ENCODE data around the gene TAC4.
A peak's percentile ranks its signal among the peaks of the same experiment; 100 is the strongest.

Gene TAC4

DNA sequence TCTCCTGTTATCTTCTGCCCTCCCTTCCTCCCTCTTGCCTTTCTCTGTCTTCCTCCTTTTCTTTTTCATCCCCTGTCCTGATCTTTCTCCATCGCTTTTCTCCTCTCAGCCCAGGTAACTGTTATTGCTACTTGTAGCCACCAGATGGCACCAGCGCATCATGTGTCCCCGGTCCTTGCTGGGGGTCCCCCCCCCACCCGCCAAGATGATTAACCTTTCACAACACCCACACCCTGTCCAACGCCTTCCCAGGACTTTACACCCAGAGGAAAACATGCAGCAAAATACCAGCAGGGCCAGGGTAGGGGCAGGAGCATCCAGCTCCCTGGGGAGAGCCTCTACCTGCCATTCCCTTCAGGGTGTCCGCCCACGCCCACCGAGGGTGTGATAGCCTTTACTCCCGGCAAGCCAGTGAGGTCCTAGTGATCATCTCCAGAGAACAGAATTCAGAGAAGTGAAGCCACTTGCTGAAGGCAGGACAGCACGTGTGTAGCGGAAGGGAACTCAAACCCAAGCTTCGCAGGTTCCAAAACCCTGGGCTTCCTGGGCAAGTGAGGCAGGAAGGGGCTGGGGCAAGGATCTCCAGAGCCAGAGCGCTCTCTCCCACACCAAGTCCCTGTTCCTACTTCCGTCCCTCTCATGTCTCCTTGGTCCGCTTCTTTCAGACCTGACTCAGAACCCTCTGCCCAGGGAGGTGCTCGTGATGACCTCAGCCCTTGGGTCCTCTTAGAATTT, 13.4 kb upstream of the TAC4 start:
- H3K9me3 Mint-ChIP-seq: no peaks in the 10 kb centered on the region
- H3K27me3 Mint-ChIP-seq (ENCODE audit: low read depth): peaks cover 3% of the 10 kb centered on the region
- H3K4me1 Mint-ChIP-seq (ENCODE audit: low read depth): no peaks in the 10 kb centered on the region
- no peak overlapping the region for H3K4me3 Mint-ChIP-seq
- no peak overlapping the region for H3K27ac Mint-ChIP-seq
- DNase-seq (ENCODE audit: low spot score): peak; percentile 12
- no peaks in the 10 kb centered on the region for H3K36me3 Mint-ChIP-seq (ENCODE audit: low read depth)

DNA sequence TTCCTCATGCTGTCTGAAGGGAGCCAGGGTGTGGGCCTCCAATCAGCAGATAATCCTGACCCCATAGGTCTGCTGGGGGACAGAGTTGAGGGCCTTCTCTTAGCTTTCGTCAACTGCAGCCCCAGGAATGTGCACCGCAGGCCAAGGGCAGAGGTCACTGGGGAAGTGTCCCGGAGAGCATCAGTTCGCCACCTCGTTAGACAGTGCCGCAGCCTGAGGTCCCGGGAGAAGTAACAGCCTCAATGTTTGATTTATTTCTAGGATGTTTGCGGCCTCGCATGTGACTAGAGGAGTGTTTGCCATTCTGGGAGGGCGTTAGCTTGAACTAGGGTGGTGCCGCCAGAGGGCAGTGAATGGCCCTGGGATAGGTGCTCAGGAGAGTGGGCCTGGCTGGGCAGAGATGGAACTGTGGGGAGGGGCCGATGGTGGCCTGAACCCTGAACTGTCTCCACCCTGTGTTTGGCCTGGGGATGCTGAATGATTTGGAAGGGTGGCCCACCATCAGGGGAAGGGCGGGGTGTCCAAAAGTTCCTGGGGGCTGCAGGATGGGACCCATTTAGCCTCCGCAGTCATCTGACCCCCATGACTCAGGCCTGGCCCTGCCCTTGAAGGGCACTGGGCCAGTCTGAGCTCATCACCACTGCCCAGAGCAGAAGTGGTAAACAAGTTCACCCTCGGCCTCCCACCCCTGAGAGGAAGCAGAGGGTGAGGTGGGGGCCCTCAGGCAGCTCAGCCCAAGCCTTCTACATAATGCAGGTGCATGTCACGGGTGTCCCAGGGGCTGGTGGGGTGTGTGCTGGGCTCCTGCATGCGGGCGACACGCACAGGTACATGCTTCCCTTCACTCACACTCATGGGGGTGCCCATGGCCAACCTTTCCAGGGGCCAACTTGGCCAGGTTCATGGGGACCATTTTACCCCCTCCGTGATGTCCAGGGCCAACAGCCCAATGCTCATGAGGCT, 12.4 kb upstream of the TAC4 start:
- no peak for DNase-seq (ENCODE audit: low spot score)
- no peak overlapping the region for H3K4me3 Mint-ChIP-seq
- no peaks in the 10 kb centered on the region for H3K4me1 Mint-ChIP-seq (ENCODE audit: low read depth)
- no peaks in the 10 kb centered on the region for H3K9me3 Mint-ChIP-seq
- no peak overlapping the region for H3K27ac Mint-ChIP-seq
- H3K36me3 Mint-ChIP-seq (ENCODE audit: low read depth): no peaks in the 10 kb centered on the region
- peaks cover 3% of the 10 kb centered on the region for H3K27me3 Mint-ChIP-seq (ENCODE audit: low read depth)

DNA sequence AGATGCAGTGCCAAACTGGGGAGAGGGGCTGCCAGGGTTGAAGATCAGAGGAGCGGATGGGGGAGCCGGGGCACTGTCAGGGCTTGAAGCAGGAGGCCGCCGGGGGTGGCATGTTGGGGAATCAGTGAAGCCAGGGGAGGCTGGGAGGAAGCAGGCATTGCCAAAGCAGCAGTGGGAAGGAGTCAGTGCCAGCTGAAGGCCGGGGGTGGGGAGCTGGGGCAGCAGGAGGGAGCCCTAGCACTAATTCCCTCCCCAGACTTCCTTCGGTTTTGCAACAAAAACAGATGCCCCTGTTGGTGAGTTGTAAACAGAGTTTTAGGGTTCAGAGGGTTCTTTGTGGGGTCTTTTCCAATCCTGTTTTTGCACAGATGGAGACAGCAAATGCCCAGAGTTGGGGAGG, 10.9 kb upstream of the TAC4 start:
- no peaks in the 10 kb centered on the region for H3K9me3 Mint-ChIP-seq
- DNase-seq (ENCODE audit: low spot score): no peak
- peaks cover 5% of the 10 kb centered on the region for H3K27me3 Mint-ChIP-seq (ENCODE audit: low read depth)
- H3K4me3 Mint-ChIP-seq: no peak overlapping the region
- no peaks in the 10 kb centered on the region for H3K4me1 Mint-ChIP-seq (ENCODE audit: low read depth)
- H3K27ac Mint-ChIP-seq: no peak overlapping the region
- no peaks in the 10 kb centered on the region for H3K36me3 Mint-ChIP-seq (ENCODE audit: low read depth)

DNA sequence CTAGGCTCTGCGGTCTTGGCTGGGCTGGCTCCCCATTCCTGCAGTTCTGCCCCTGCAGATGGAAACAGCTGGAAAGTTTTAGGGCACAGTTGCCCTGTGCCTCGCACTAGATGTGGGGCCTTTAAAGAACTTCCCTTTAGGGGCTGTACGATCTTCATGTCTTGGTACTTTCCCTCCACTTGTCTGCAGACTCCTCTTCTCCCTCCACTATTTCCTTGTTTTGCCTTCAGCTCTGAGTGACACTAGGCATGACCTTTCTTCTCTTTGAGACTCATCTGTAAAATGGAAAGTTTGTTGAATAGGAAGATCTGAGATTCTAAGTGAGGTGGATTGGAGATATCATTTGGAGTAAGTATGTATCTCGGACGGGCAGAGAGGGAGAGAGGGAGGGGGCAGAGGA, 6.3 kb upstream of the TAC4 start:
- Mint-ChIP-seq H3K36me3 (ENCODE audit: low read depth) (peaks cover 2% of the 10 kb centered on the region), H3K4me3 (no peak overlapping the region), H3K27ac (no peak overlapping the region), H3K27me3 (ENCODE audit: low read depth) (peaks cover 18% of the 10 kb centered on the region), H3K9me3 (no peaks in the 10 kb centered on the region), H3K4me1 (ENCODE audit: low read depth) (peaks cover 11% of the 10 kb centered on the region)
- DNase-seq (ENCODE audit: low spot score): no peak

DNA sequence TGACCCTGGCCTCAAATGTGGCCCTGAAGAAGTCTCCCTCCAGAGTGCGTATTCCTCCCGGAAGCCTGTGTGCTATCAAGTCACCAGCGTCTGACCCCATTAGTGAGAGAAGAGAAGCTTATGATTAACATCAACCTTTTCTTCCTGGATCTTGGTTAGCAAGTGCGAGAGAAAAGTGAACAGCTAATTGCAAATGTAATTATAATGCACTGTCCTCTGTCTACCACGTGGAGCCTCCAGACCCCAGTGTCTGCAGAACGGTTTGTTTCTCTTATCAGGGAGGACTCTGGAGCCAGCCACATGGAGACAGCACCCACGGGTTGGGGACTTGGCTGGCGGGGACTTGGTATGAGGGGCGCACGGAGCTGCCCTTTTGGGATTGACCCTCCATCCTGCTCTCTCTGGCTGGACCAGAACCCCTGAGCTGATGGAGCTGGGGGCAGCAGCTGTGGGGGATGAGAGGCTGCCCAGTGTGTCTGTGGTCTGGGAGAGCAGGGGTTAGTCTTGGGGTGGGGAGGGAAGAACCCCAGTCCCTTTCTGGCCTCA, 5.7 kb upstream of the TAC4 start:
- H3K4me1 Mint-ChIP-seq (ENCODE audit: low read depth): peaks cover 11% of the 10 kb centered on the region
- H3K27me3 Mint-ChIP-seq (ENCODE audit: low read depth): peaks cover 15% of the 10 kb centered on the region
- DNase-seq (ENCODE audit: low spot score): no peak
- peaks cover 2% of the 10 kb centered on the region for H3K36me3 Mint-ChIP-seq (ENCODE audit: low read depth)
- no peaks in the 10 kb centered on the region for H3K9me3 Mint-ChIP-seq
- no peak overlapping the region for H3K27ac Mint-ChIP-seq
- no peak overlapping the region for H3K4me3 Mint-ChIP-seq

DNA sequence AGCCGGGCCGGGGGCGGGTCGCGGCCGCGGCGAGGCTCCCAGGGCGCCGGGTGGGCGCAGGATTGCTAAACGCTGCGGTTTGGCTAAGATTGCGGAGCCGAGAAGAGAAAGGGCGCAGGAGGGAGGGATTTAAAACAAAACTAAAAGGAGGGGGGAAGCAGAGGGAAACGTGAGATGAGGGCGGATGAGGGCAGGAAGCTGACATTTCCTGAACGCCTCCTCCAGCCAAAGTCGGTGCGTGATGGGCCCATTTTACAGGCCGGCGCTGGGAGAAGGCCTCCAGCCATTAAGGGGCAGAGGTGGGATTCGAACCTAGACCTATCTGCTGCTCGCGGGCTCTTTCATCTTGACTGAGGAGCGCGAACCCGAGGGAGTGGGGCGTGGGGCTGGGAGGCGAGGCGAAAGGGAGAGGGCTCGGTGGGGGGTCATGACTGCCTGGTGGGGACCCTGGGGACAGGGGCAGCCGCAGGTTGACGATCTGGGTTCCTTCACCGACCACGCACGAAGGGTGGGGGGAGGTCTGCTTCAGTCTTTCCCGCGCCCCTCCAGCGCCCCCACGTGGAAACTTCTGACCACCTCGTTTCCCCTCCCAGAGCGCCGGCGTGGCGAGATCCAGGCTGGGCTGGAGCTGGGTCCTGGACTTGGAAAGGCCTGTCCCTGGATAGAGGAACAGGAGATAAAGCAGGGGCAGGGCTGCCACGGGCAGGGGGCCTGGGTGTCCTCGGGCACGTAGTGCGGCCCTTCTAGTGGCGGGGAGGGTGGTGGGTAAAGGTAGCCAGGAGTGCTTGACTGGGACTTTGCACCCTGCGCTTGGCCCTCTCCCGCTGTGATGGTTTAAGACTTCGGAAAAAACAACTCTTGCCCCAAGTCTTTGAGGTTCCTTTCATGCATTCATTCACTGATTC, 3.8 kb upstream of the TAC4 start:
- Mint-ChIP-seq H3K9me3 (no peaks in the 10 kb centered on the region), H3K4me1 (ENCODE audit: low read depth) (peaks cover 11% of the 10 kb centered on the region), H3K27me3 (ENCODE audit: low read depth) (peaks cover 15% of the 10 kb centered on the region), H3K27ac (peak overlapping the region; percentile 90), H3K36me3 (ENCODE audit: low read depth) (peaks cover 4% of the 10 kb centered on the region), H3K4me3 (peak overlapping the region; percentile 88)
- DNase-seq (ENCODE audit: low spot score): peak; percentile 46

DNA sequence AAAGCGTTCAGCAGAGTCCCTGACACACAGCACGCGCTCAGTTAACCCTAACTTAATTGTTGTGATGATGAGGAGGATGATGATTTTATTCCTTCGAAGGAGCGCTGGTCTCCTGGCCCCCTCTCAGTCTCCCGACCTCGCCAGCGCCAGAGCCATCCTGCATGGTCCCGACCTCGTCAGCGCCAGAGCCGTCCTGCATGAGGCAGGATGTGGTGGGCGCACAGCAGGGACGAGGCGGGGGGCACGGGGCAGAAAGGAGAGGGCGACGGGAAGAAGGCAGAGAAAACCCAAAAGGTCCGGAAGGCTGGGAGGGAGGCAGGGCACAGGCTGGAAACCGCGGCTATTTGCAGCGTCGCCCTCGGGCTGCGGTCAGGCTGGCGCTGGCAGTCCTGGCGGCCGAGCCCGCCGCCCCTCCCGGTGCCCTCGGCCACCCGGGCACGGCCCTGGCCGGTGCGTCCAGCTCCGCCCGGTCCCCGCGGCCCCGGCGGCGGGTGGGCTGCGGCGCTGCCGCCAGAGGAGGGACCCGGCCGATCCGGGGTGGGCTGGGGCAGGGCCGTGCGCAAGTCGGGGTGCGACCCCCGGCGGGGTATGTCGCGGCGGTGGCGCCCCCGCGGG, 3.0 kb upstream of the TAC4 start:
- Mint-ChIP-seq H3K36me3 (ENCODE audit: low read depth) (peaks cover 6% of the 10 kb centered on the region), H3K4me1 (ENCODE audit: low read depth) (peaks cover 11% of the 10 kb centered on the region), H3K27ac (peak overlapping the region; percentile 81), H3K27me3 (ENCODE audit: low read depth) (peaks cover 15% of the 10 kb centered on the region), H3K4me3 (peak overlapping the region; percentile 94), H3K9me3 (no peaks in the 10 kb centered on the region)
- DNase-seq (ENCODE audit: low spot score): no peak

DNA sequence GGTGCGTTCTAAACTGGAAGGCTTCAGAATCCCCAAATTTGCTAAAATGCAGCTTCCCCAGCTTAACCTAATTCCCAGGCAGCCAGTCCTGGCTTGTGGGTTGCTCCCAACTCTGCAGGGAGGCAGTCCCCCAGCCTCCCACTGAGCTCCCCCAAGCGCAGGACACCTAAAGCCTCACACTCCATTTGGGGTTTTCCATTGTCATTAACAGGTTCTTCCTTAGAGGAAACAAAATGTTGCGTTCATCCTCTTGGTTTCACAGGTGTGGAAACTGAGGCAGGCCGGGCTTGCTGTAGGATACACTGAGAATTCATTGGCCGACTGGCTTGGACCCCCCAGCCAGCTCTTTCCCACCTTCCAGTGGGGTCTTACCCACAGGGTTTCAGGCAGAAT, 2.3 kb upstream of the TAC4 start:
- Mint-ChIP-seq H3K27ac (no peak overlapping the region), H3K36me3 (ENCODE audit: low read depth) (peaks cover 8% of the 10 kb centered on the region), H3K4me1 (ENCODE audit: low read depth) (peaks cover 13% of the 10 kb centered on the region), H3K4me3 (peak overlapping the region; percentile 94), H3K27me3 (ENCODE audit: low read depth) (peaks cover 15% of the 10 kb centered on the region), H3K9me3 (no peaks in the 10 kb centered on the region)
- no peak for DNase-seq (ENCODE audit: low spot score)

DNA sequence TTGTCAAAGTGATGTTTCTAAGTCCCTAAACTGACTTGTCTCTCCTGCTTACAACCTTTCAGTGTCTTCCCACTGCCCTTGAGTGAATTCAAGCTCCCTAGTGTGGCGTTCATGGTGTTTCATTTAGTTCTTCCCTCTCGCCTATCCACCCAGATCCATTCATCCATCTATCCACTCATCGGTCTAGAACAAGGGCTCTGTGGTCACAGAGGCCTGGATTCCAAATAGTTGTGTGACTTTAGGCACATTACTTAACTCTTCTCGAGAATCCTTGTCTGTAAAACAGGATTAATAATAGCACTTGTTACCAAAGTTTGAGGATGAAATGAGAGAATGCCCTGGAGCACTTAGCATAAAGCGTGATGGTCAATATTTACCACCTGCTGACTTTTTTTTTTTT, 870 bp upstream of the TAC4 start:
- peaks cover 10% of the 10 kb centered on the region for H3K36me3 Mint-ChIP-seq (ENCODE audit: low read depth)
- H3K27me3 Mint-ChIP-seq (ENCODE audit: low read depth): peaks cover 13% of the 10 kb centered on the region
- H3K27ac Mint-ChIP-seq: no peak overlapping the region
- DNase-seq (ENCODE audit: low spot score): no peak
- H3K4me3 Mint-ChIP-seq: no peak overlapping the region
- H3K9me3 Mint-ChIP-seq: no peaks in the 10 kb centered on the region
- peaks cover 23% of the 10 kb centered on the region for H3K4me1 Mint-ChIP-seq (ENCODE audit: low read depth)

DNA sequence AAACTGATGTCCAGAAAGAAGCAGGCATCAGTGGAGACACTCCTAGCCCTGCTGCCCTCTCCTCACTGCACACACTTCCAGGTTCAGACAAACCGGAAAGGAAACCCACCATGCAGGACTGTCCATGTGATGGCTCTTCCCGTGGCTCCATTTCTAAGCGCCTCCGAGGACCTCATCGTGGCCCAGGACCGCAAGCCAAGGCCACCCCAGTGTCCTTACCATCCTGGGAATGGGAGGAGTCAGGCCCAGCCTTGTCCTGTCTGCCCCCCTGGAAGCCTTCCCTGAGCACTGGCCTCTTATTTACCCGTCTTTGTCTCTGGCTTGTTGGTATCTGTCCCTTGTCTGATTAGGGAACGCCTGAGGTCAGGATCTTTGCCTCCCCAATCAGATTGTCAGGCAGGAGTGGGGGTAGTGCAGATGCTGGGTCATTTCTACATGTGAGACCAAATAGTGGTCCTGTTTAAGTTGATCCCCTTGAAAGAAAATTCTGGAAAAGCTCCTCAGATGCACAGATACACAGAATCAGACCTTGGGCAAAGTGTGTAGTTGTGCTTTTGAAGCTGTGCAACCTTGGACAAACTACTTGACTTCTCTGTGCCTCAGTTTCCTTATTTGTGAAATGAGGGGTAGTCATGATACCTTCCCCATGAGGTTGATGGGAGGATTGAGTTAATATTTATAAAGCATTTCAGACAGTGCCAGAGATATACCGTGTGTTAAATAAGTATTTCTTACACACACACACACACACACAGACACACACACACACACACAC, 744 bp downstream of the TAC4 start:
- DNase-seq (ENCODE audit: low spot score): no peak
- H3K27me3 Mint-ChIP-seq (ENCODE audit: low read depth): peaks cover 6% of the 10 kb centered on the region
- H3K9me3 Mint-ChIP-seq: no peaks in the 10 kb centered on the region
- peaks cover 21% of the 10 kb centered on the region for H3K4me1 Mint-ChIP-seq (ENCODE audit: low read depth)
- peaks cover 10% of the 10 kb centered on the region for H3K36me3 Mint-ChIP-seq (ENCODE audit: low read depth)
- H3K4me3 Mint-ChIP-seq: no peak overlapping the region
- no peak overlapping the region for H3K27ac Mint-ChIP-seq

DNA sequence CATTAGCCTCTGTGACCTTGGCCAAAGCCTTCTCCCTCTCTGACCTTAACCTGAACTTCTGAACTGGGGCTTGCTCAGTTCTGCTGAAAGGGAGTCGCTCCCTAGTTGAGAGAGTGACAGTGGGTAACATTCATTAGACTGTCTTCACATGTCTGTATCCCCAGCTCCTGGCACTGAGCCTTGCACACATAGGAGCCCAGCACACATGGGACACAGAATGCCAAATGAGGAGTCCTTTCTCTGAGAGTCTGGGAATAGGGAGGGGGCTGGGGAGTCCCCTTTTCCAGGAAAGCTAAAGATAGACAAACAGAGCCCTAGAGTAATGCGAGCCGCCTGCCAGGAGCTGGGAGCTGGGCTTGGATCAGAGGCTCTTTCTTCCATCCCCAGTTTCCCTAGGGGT, 2.5 kb downstream of the TAC4 start:
- Mint-ChIP-seq H3K27ac (no peak overlapping the region), H3K36me3 (ENCODE audit: low read depth) (peaks cover 8% of the 10 kb centered on the region), H3K4me3 (no peak overlapping the region), H3K9me3 (no peaks in the 10 kb centered on the region), H3K4me1 (ENCODE audit: low read depth) (peaks cover 12% of the 10 kb centered on the region), H3K27me3 (ENCODE audit: low read depth) (no peaks in the 10 kb centered on the region)
- DNase-seq (ENCODE audit: low spot score): no peak

DNA sequence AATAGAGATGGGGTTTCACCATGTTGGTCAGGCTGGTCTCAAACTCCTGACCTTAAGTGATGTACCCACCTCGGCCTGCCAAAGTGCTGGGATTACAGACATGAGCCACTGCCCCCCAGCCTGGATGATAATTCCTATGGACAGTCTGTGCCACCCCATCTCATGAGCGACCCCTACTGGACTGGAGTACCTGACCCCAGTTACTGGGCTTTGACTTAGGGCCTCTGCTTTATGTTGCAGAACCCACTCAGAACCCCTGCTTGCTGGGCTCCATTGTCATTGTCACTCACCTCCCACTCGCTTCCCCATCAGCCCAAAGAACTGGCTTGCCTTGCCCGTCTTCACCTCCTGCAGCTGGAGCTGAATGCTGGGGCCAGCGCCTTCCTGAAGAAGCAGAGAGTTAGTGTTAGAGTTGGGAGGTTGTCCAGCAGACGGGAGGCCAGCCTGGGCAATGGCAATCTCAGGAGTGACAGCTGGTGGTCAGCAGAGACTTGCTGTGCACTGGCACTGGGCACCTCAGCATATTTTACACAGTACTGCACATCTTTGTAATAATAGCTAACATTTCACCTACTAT, 4.0 kb downstream of the TAC4 start:
- Mint-ChIP-seq H3K4me1 (ENCODE audit: low read depth) (peaks cover 12% of the 10 kb centered on the region), H3K9me3 (no peaks in the 10 kb centered on the region), H3K27me3 (ENCODE audit: low read depth) (no peaks in the 10 kb centered on the region), H3K4me3 (no peak overlapping the region), H3K27ac (no peak overlapping the region), H3K36me3 (ENCODE audit: low read depth) (peaks cover 8% of the 10 kb centered on the region)
- no peak for DNase-seq (ENCODE audit: low spot score)

Measured in T-helper 2 cell treated with Interferon-gamma antibody and Interleukin-4, amounts not matched to agents 5 μg/mL and 100 μg/mL, for 36 hours (primary cell).